Breast epithelium (tissue), 3 donors: ENCODE results near the gene TLR7.

Experiments used
- POLR2A ChIP-seq: fragments of 450-650 bp; IDR thresholded peaks from one replicate; pipeline ENCODE4 v1.6.1; 2016; ENCODE audit warnings: antibody characterized with exemption, mild to moderate bottlenecking, moderate library complexity
- TF ChIP-seq, protein P1 (sequence below), 3 donors: fragments of 450-650 bp; IDR thresholded peaks; one replicate each; pipeline ENCODE4 v1.5.1; 2016 to 2017; ENCODE audit warnings: antibody characterized with exemption in 3 of 3, mild to moderate bottlenecking in 3 of 3, moderate library complexity in 3 of 3

DNA sequence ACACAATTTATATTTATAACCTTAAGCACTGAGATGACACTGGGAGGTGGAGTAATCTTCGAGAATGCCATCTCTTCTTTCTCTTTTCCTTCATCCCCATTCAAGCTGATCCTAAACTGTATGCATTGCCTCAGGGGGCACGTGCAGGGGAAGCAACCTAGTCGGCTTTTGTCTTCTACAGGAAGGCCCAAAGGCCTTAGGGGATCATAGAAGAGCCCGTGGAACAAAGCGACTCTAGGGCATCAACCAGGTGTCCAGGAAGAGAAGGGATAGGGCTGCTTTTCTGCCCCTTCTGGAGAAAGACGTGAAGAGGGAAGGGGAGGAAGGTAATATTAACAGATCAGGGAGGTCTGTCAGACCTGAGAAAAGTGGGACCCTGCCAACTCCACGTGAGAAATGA is 32.6 kb downstream of the TLR7 start:
- TF ChIP-seq, protein P1, sequence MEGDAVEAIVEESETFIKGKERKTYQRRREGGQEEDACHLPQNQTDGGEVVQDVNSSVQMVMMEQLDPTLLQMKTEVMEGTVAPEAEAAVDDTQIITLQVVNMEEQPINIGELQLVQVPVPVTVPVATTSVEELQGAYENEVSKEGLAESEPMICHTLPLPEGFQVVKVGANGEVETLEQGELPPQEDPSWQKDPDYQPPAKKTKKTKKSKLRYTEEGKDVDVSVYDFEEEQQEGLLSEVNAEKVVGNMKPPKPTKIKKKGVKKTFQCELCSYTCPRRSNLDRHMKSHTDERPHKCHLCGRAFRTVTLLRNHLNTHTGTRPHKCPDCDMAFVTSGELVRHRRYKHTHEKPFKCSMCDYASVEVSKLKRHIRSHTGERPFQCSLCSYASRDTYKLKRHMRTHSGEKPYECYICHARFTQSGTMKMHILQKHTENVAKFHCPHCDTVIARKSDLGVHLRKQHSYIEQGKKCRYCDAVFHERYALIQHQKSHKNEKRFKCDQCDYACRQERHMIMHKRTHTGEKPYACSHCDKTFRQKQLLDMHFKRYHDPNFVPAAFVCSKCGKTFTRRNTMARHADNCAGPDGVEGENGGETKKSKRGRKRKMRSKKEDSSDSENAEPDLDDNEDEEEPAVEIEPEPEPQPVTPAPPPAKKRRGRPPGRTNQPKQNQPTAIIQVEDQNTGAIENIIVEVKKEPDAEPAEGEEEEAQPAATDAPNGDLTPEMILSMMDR (IDR thresholded peaks at IDR 0.05) = no peak
- TF ChIP-seq POLR2A = no peak
